Measurements from ENCODE around the gene PMPCA.
"Not testable (repeated sequence)": the region's sequence is repeated elsewhere in the genome, so short reads cannot be mapped to it uniquely, and the experiment has no call there.

PMPCA gene

DNA sequence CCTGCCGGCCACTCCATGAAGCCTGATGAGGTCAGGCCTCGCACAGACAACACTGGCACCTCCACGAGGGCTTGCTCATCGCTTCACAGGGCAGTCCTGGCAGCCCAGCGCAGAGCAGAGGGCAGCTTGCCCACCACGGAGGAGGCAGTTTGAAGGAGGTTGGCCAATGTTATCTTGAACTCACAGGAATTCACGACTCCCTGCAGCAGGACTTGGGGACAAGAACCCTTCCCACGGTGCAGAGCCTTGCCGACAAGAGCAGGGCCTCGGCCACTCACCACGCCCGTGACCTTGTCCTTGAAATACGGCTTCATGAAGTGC lies 15.5 kb upstream of the PMPCA start:
- DNase-seq, result no peak

DNA sequence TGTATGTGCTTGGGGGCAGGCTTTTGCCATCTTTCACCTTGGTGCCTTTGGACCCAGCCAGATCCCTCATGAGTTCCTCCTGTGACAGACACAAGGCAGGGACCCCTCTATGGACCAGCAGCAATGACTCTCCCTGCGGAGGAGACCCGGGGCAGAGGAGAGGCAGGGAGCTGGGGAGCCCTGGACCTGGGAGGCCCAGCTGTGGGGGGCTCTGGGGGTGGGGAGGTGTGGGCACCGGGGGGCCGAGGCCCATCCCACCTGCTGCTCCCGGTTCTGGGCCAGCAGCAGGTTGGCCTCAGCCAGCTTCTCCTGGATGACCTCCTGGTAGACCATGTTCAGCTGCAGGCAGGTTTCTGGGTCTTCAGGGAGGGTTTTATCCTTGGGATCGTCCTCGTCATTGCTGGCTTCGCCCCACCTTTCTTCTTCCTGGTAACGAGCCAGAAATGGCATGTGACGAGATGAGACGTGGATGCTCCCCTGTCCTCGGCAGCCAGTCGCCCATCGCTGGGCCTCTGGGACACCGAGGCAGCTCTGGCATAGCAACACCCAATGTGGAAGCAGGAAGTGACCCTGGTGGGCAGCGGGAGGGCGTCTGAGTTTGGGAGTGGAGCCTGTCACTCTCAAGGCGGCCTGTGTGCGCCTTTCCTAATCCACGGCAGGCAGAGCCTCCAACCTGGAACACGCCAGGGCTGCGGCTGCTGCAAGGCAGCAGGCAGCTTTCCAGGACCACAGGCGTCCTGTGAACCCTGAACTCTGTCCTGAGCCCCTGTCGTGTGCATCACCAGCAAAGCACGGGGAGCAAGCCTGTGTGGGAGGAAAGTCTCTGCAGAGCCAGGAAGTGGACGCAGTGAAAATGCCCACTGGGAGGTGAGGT lies 14.9 kb upstream of the PMPCA start:
- no peak for DNase-seq

DNA sequence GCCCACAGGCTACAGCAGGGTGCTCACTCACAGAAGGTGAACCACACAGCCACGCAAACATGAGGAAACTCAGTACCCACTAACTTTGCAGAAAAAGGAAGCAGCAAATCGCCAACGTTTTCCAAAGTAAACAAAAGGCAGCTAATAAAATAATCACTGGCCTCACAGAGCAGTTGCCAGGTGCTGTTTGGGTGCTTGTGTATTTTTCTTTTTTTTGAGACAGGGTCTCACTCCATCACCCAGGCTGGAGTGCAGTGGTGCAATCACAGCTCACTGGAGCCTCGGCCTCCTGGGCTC lies 14.3 kb upstream of the PMPCA start:
- no peak for DNase-seq

DNA sequence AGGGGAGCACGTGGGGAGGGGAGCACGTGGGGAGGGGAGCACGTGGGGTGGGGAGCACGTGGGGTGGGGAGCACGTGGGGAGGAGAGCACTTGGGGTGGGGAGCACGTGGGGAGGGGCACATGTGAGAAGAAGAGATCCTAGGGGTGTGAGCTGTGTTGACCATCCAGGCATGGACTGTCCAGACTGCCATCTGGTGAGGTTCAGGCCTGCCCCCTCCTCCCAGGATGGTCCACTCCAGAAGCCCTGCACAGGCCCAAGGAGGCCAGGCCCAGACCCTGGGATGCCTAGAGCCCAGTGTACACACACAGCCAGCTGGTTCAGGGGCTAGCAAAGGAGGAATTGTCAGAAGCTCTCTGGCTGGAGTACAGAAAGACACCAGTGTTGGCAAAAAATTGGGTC lies 12.8 kb upstream of the PMPCA start:
- DNase-seq, result no peak

DNA sequence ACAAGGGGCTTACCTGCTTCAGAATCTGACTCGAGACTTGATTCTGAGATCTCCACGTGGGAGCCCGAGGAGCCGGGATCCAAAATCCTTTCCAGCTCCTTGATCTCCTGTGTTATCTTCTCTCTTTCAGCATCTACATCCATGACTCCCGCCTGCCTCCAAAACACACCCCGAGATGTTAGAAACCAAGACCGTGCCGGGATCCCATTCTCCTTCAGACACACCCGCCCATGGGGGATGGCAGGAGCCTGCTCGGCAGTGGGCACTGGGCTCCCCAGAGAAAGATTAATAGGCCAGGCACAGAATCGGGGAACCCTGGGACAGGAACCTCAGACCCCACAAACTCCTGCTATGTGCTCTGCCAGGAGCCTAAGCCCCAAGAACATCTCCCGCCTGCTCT lies 12.2 kb upstream of the PMPCA start:
- no peak for DNase-seq

DNA sequence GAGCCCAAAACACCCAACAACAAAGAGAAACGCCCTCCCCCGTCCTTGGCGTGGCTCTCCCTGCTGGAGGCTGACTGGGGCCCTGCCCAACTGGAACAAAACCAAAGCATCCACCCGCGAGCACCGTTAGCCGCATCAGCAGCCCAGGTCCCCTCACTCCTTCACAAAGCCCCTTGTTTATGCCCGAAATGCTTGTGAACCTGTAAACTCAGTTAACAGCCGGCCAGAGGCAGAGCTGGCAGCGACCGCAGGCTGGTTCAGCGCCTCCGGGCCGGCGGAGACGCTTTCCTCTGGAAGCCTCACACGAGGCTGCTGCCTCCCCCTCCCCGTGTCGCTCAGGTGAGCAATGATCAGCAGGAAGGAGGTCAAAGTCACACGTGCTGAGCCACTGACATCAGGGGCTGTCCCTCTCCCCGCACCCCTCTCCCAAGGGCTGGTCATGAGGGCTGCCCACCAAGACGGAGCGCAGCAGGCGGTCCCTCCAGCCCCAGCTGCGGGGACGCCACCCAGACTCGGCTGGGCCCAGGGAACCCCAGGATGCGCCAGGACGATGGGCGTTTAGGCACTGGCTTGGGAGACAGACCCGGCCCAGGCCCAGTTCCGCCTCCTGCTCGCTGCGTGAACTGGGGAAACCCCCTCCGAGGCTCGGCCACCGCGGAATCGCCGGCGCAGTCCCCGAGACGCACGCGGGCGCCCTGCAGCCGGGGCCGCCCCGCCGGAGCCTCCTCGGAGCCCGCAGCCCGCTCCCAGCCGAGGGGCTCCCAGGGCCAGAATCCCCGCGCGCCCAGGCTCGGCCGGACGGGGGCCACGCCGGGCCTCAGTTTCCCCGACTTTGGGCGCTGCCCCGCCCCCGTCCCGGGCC lies 11.1 kb upstream of the PMPCA start:
- DNase-seq, result peak; percentile 22

DNA sequence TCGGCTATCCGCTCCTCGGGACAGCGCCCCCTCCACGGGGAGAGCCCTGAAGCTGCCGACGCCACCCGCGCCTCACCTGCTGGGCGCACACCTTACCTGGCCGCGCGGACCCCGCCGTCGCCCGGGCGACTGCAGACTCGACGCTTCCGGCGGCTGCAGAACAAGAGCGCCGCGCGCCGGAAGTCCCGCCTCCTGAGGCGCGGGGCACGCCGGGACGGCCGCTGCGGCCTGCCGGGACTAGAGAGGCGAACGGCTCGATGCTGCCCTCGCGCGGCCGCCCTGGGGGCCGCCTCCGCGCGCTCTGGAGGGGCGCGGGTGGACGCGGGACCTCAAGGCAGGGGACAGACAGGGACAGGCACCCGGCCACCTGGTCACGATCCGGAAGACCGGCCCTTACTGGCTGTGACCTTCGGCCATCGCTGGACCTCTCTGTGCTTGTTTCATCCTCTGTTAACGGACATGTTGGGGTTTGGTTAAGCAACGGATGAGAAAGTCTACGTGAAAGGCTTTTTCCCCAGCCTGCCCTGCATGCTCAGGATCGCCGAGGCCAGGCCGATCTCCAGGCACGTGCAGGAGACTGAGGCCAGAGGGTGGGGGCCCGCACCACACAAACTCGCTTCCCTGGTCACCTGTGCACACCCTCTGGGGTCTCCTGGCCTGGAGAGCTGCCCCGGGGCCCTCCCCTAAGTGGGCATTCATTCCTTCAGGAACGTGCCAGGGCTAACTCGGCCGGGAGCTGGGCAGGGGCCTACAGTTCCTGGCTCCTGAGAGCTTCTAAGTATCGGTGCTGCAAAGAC lies 10.2 kb upstream of the PMPCA start, which contains the start of gene SNAPC4:
Gene SNAPC4, minus strand, starts transcription at position 133 of the 797 bp plus-strand sequence. CDS start 1,742 bp downstream, outside the sequence.
- peak; percentile 78 for DNase-seq

DNA sequence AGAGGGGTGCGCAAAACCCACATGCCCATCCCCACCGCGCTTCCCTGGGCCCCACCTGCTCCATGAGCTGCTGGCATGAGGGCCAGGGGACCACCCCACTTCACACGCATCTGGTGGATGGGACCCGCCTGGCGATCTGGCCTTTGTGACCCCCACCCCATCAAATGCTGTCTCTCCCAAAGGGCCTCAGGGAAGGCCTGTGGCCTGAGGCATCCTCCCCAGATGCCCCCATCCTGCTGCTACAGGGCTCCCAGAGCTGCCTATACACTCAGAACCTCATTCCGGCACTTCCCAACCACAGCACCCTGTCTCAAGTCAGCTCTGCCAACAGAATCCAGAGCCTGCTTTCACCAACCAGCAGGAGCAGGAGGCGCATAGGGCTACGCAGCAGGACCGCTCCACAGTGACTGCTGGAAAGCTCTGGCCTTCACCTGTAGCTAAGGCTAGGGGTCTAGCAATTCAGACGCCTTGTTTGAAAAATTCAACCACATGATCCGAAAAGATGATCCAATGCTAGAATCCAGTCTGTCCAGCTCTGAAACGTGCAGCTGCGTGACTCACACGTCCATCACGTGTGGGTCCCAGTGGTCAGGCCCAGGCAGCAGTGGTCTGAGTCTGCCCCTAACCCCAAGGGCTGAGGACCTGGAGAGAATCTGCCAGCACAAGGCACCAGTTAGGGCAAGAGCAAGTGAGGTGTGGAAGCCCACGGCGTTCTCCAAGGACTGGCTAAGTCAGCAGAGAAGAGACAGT lies 9.1 kb upstream of the PMPCA start:
- no peak for DNase-seq

DNA sequence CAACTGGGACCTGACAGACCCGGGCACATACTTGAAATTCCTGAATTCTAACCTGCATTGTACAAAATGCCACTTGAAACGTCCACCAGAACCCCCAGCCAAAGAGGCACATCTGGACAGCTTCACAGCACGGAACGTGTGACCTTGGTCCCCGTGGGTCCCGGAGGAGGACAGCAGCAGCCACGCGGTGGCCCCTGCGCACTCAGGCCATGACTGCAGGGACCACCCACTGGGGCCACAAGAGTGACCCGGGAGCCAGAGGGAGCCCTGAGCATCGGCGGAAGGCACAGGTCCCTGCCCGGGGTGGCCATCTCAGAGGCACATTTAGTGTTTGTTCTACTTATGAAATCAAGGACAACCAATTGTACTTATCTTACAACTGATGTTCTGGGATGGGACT lies 8.4 kb upstream of the PMPCA start:
- DNase-seq, result no peak

DNA sequence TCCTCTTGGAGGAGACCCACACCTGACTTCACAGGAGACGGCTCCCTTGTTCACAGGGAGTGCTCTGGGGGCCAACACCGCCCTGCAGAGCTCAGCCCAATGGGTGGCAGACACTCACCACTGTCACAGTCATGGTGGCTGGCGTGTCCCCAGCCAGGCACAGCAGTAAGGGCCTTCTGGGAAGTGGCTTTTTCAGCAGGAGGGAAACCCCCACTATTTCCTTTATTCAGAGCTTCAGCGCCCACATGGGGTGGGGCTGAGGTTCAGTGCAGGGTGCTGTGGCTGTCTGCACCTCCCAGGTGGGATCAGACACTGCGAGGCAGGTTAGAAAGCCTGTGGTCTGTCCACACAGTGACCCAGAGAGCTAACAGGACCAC lies 6.9 kb upstream of the PMPCA start:
- DNase-seq, result no peak

DNA sequence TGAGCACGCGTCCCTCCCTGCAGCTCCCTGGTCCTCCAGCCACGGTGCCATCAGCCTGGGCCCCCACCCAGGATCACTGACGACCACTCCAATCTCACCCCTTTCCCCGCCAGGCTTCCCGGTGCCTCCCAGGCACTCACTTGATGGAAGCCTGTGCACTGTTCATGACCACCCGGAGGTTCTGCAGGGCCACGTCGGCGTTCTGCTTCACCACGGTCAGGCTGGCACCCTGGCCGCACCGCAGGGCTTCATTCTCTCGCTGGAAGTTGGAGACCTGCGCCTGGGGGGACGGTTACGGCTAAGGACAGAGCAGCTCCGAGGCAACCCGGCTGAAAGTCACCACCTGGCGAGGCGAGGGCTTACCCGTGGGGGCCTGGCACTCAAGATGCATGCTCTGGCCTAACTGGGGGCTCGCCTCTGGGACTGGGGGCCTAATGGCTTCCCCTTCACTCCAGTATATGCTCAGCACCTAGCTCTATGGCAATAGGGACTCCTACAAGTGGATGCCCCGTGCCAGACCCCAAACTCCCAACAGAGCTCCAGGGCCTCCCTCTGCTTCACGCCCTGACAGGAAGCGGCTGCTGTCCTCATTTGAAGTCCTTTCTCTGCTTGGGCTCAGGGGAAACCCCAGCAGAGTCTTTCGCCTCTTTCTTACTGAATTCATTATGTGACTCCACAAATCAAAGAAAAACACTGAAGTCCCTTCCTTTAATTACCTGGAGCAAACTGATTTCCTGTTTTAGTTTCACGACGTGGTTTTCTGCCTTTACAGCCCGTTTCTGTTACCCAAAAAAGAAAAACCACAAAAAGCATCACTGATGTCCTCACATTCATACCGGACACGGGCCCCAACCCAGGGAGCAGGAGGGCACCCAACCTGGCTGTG lies 6.3 kb upstream of the PMPCA start:
- no peak for DNase-seq

DNA sequence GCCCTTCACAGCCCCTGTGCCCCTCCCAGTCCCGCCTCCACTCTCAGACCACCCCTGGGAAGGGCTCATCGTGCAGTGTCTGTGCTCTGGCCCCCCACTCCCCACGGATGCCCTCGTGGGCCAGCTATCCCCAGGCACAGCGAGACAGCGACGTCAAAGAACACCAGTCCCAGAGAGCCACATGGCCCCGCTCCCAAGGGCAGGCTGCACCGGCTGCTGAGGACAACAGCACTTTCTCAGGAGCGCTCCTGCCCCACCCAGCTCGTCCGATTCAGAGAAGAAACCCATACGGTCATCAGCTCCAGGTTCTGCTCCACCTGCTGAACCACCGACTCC lies 5.7 kb upstream of the PMPCA start:
- DNase-seq, result no peak

DNA sequence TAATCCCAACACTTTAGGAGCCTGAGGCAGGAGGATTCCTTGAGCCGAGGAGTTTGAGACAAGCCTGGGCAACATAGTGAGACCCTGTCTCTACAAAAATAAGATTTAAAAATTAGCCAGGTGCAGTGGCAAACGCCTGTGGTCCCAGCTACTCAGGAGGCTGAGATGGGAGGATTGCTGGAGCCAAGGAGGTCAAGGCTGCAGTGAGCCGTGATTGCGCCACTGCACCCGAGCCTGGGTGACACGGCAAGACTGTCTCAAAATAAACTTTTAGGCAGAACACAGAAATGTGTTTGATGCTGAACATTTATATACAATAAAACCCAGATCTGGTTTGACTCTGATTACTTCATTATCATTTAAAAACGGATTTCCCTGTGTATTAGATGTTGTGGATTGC lies 5.0 kb upstream of the PMPCA start:
- DNase-seq, result no peak

DNA sequence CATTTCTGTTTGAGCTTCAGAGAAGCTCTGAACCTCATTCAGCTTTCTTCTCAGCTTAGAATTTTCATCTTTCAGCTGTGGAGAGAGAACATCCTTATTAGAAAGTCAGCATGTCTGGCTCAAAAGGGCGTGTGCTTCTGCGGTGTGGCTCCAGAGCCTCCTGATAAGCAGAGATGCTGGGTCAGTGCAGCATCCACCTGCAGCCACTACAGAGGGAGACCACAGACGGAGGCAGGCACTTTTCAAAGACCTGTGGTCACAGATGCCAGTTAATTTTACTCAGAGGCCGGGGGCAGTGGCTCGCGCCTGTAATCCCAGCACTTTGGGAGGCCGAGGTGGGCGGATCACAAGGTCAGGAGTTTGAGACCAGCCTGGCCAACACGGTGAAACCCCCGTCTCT lies 4.6 kb upstream of the PMPCA start:
- DNase-seq, result not testable (repeated sequence)

DNA sequence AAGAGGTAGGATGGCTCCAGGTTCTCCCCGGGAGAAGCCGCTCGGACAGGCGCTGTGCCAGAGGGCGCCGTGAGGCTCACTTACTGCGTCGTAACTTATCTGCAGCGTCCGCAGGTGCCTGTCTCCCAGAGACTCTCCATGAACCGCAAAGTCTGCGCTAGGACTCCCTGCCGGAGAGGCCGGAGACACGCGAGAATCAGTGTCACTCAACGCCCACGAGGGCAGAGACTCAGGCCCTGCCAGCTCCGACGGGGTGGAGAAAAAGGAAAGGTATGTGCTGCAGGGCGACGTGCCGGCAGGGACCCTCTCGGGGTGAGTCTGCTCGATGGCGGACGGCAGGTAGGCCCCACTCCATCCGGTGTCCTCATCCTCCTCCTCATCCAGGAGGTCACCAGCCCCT lies 3.4 kb upstream of the PMPCA start:
- DNase-seq, result not testable (repeated sequence)

DNA sequence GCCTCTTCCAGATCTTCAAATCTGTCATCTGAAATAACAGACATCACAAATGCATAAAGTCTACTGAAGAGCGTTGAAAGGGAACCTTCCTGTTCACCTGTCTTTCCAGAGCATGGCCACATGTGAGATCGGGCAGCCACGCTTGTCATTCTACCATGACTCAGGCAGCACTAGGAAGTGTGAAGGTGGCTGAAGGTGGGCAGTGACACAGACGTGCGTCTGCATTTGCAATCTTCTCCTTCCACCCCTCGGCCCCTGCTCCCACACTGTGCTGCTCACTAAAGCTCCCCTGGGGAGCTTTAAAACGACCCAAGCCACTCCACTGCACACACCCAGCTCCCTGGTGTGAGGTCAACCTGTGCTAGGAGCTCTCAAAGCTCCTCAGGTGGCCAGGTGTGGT lies 2.5 kb upstream of the PMPCA start:
- no peak for DNase-seq

DNA sequence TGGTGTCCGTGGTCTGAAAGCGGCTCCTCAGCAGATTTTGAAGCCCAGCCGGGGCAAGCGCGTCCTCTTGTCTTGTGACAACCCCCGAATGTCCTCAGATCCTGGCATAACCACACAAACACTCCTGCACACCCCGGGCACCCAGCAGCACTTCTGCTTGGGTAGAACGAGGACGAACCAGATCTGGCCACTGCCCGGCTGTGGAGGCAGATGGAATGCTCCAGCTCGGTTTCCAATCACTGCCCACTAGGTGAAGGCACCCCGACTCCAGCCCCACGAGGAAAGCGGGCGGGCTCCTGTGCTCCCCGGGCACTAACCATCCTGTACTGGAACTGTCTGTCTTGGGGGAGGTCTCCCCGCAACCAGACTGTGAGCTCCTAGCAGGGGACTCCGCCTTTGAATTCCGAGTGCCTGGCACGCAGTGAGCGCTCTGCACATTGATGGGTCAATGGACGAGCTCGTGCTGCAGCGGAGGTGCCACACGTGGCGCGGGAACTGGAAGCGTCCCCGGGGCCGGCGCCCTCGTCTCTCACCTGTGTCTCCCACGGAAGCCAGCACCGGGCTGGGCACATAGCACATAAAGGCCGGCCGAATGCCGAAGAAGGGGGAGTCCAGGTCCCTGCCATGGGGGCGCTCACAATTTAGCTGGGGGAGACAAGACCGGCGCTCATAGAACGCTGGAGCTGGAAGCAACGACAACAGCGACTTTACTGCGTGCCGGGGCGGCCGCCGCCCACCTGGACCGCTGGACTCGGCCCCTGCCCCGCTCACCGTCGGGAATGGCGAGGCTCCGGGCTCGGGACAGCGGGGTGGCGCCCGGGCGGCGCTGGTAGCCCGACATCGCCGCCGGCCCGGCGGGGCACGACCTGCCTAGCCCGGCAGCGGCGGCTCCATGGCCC lies 652 bp upstream of the PMPCA start:
- DNase-seq, result peak; percentile 38

DNA sequence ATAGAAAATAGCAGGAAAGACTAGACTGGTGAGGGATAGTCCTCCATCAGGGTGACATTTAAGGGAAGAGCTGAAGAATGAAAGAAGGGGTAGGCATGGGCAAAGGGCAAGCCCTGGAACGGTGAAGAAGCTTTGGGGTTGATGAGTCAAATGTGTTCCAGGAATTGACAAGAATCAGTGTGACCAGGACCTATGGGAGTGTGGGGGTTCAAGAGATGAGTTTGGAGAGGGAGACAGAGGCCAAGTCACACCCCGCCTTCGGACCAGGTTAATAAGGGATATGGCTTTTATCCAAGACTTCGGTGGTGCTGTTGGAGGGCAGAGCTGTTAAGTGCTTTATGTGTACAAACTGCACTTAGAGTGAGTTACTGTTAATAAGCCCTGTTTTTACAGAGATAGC lies 920 bp downstream of the PMPCA start:
- DNase-seq, result no peak

DNA sequence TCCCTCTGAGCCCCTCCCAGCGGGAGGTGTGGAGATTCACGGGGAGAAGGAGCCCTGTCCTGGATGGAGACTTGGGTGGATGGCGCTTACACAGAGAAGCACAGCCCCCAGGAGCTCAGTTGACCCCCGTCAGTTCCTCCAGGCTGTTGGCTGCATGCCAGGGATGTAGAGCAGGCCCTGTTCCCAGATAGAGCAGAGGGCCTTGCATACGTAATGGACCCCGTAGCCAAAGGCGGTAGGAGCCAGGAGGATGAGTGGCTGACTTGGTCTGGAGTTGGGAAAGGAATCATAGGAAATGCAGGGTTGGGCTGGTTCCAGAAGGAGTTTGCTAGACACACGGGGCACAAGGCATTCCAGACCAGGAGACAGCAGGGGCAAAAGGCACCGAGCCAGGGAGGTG lies 2.5 kb downstream of the PMPCA start:
- no peak for DNase-seq

DNA sequence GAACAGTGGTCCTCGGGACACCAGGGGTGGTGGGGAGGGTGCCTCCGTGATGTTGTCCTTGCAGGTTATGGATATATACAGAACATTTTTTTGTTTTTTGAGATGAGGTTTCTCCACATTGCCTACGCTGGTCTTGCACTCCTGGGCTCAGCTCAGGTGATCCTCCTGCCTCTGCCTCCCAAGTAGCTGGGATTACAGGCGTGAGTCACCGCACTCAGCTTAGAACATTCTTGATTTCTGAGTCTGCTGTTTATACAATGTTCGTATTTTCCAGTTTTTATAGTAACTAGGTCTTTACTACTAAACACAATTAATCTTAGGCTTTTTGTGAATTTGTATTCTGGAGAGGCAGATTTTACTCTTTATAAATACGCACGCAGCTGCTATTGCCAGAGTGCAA lies 6.0 kb downstream of the PMPCA start:
- peak; percentile 39 for DNase-seq

DNA sequence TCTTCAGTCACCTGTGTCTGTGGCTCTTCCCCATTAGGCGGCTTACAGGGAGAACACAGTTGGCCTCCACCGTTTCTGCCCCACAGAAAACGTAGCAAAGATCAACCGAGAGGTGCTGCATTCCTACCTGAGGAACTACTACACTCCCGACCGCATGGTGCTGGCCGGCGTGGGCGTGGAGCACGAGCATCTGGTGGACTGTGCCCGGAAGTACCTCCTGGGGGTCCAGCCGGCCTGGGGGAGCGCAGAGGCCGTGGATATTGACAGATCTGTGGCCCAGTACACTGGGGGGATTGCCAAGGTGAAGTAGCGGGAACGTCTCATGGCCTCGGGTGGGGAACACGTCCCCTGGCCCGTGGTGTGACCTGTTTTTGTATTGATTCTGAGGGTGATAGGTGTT lies 6.5 kb downstream of the PMPCA start:
- DNase-seq, result no peak
